Activated naive CD8-positive, alpha-beta T cell (primary cell): Measurements from ENCODE around the gene DACT1.
"Not testable (repeated sequence)": the region's sequence is repeated elsewhere in the genome, so short reads cannot be mapped to it uniquely, and the experiment has no call there.

Experiments
- H3K27ac Mint-ChIP-seq: one replicate; pipeline ENCODE4 v1.8.0; 2021; ENCODE audit warnings: mixed read lengths
- H3K27me3 Mint-ChIP-seq: one replicate; pipeline ENCODE4 v1.8.0; 2021; ENCODE audit warnings: mixed read lengths
- H3K36me3 Mint-ChIP-seq: one replicate; pipeline ENCODE4 v1.8.0; 2021; ENCODE audit warnings: mixed read lengths
- H3K4me1 Mint-ChIP-seq: one replicate; pipeline ENCODE4 v1.8.0; 2021; ENCODE audit warnings: low read depth, mixed read lengths
- H3K4me3 Mint-ChIP-seq: one replicate; pipeline ENCODE4 v1.8.0; 2021; ENCODE audit warnings: mild to moderate bottlenecking, mixed read lengths
- H3K9me3 Mint-ChIP-seq: one replicate; pipeline ENCODE4 v1.8.0; 2021; ENCODE audit warnings: low read depth, mixed read lengths

Gene DACT1, protein sequence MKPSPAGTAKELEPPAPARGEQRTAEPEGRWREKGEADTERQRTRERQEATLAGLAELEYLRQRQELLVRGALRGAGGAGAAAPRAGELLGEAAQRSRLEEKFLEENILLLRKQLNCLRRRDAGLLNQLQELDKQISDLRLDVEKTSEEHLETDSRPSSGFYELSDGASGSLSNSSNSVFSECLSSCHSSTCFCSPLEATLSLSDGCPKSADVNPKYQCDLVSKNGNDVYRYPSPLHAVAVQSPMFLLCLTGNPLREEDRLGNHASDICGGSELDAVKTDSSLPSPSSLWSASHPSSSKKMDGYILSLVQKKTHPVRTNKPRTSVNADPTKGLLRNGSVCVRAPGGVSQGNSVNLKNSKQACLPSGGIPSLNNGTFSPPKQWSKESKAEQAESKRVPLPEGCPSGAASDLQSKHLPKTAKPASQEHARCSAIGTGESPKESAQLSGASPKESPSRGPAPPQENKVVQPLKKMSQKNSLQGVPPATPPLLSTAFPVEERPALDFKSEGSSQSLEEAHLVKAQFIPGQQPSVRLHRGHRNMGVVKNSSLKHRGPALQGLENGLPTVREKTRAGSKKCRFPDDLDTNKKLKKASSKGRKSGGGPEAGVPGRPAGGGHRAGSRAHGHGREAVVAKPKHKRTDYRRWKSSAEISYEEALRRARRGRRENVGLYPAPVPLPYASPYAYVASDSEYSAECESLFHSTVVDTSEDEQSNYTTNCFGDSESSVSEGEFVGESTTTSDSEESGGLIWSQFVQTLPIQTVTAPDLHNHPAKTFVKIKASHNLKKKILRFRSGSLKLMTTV

GRCh38 chr14:58637391-58638230, at the start of gene DACT1:
Gene DACT1, plus strand, starts transcription at chr14:58637962. Its CDS starts 241 bp downstream, at chr14:58638203.
- Mint-ChIP-seq H3K4me3 (peak within 1 kb of the TSS; percentile 92), H3K9me3 (no peaks in the 10 kb centered on the region), H3K27ac (peak within 1 kb of the TSS; percentile 54), H3K27me3 (peaks cover 23% of the 10 kb centered on the region), H3K4me1 (peaks cover 27% of the 10 kb centered on the region), H3K36me3 (no peaks in the 10 kb centered on the region)

GRCh38 chr14:58588321-58588720, 49.4 kb upstream of the DACT1 start:
- H3K27ac Mint-ChIP-seq, H3K27me3 Mint-ChIP-seq, H3K4me1 Mint-ChIP-seq, H3K4me3 Mint-ChIP-seq, H3K9me3 Mint-ChIP-seq, H3K36me3 Mint-ChIP-seq: not testable (repeated sequence)

DNA sequence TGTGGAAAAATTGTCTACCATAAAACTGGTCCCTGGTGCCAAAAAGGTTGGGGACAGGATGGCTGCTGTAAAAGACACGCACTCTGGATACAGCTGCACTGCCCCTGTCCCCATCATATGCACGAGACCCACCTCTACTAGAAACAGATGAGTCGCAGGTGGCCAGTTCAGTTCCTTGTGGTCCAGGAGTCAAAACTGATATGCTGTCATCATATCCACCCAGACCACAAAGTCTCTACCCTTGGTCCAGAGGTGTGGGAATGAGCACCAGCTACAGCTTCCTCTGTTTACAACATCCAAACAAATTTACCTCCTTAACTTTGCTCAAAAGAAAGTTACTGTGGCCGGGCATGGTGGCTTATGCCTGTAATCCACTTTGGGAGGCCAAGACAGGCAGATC, 43.8 kb upstream of the DACT1 start:
- peaks cover 26% of the 10 kb centered on the region for H3K4me1 Mint-ChIP-seq
- H3K4me3 Mint-ChIP-seq = no peak overlapping the region
- H3K27ac Mint-ChIP-seq = no peak overlapping the region
- peaks cover 6% of the 10 kb centered on the region for H3K27me3 Mint-ChIP-seq
- H3K9me3 Mint-ChIP-seq = no peaks in the 10 kb centered on the region
- no peaks in the 10 kb centered on the region for H3K36me3 Mint-ChIP-seq

GRCh38 chr14:58597041-58597440, 40.7 kb upstream of the DACT1 start:
- Mint-ChIP-seq H3K36me3 (no peaks in the 10 kb centered on the region), H3K4me3 (no peak overlapping the region), H3K27me3 (peaks cover 13% of the 10 kb centered on the region), H3K4me1 (peaks cover 34% of the 10 kb centered on the region), H3K27ac (no peak overlapping the region), H3K9me3 (no peaks in the 10 kb centered on the region)

GRCh38 chr14:58598028-58598803, 39.5 kb upstream of the DACT1 start:
- Mint-ChIP-seq H3K9me3 (no peaks in the 10 kb centered on the region), H3K27ac (no peak overlapping the region), H3K4me3 (peak overlapping the region; percentile 63)

GRCh38 chr14:58598804-58599525, 38.8 kb upstream of the DACT1 start:
- no peaks in the 10 kb centered on the region for H3K36me3 Mint-ChIP-seq
- no peaks in the 10 kb centered on the region for H3K9me3 Mint-ChIP-seq
- H3K4me3 Mint-ChIP-seq = peak overlapping the region; percentile 63
- H3K27ac Mint-ChIP-seq = no peak overlapping the region
- peaks cover 34% of the 10 kb centered on the region for H3K4me1 Mint-ChIP-seq
- H3K27me3 Mint-ChIP-seq = peaks cover 14% of the 10 kb centered on the region

More at GRCh38 chr14:58598028-58598803, 39.5 kb upstream of the DACT1 start:
- no peaks in the 10 kb centered on the region for H3K36me3 Mint-ChIP-seq
- peaks cover 34% of the 10 kb centered on the region for H3K4me1 Mint-ChIP-seq
- H3K27me3 Mint-ChIP-seq = peaks cover 14% of the 10 kb centered on the region

DNA sequence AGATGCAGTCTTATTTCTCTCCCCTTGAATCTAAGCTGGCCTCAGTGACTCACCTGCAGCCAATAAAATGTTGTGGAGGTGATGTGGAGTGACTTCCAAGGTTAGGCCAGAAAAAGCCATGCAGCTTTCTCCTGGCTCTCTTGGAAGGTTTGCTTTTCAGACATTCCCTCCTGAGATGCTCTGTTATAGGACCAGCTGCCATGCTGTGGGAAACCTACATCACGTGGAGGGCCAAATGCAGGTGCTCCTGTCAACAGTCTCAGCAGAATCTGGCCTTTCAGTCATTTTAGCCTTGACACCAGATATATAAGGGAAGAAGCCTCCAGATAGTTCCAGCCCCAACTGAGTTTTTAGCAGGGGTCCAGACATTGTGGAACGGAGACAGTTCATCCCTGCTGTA, 38.1 kb upstream of the DACT1 start:
- Mint-ChIP-seq H3K4me3 (no peak overlapping the region), H3K36me3 (no peaks in the 10 kb centered on the region), H3K27ac (no peak overlapping the region), H3K4me1 (peaks cover 34% of the 10 kb centered on the region), H3K9me3 (no peaks in the 10 kb centered on the region), H3K27me3 (peaks cover 14% of the 10 kb centered on the region)

GRCh38 chr14:58605465-58605864, 32.3 kb upstream of the DACT1 start:
- Mint-ChIP-seq H3K27me3 (peaks cover 13% of the 10 kb centered on the region), H3K9me3 (no peaks in the 10 kb centered on the region)

DNA sequence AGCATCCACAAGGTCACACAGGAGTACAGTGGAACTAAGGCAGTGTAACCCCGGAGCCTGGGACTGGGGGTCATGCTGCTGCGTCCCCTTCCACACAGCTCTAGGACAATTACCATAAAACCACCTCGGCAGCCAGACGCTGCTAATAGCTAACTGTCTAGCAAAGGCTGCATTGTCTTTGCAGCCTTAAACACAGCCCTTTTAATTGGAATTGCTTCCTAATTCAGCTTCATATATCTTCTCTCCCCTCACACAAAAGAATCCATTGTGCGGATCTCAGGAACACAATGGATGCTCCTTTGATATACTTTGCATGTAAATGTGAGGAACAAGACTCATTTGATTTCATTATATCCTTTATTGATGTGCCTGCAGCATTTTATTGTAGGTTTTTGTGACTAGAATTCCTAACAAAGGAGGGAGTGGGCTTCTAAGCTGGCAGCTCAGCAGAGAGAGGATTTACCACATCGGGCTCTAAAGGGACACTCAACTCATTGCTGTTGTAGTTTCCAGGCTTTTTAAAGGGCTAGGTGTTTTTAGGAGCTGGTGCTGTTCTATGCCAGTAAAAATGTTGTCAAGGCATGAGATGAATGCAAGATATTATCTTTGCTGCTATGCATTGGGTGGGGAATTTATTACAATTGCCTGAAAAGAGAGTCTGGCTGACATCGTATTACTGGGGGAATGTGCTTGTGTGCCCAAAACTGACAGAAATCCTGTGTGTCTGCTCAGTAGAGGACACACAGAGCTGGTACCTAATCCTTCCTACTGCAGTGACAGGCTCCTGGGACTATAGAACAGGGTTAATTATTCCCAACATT, 30.4 kb upstream of the DACT1 start:
- H3K27ac Mint-ChIP-seq = no peak overlapping the region
- no peaks in the 10 kb centered on the region for H3K36me3 Mint-ChIP-seq
- H3K9me3 Mint-ChIP-seq = no peaks in the 10 kb centered on the region
- H3K4me3 Mint-ChIP-seq = no peak overlapping the region
- peaks cover 5% of the 10 kb centered on the region for H3K27me3 Mint-ChIP-seq
- H3K4me1 Mint-ChIP-seq = no peaks in the 10 kb centered on the region

More at GRCh38 chr14:58605465-58605864, 32.3 kb upstream of the DACT1 start:
- H3K4me1 Mint-ChIP-seq = no peaks in the 10 kb centered on the region
- no peak overlapping the region for H3K4me3 Mint-ChIP-seq
- no peaks in the 10 kb centered on the region for H3K36me3 Mint-ChIP-seq
- H3K27ac Mint-ChIP-seq = no peak overlapping the region

DNA sequence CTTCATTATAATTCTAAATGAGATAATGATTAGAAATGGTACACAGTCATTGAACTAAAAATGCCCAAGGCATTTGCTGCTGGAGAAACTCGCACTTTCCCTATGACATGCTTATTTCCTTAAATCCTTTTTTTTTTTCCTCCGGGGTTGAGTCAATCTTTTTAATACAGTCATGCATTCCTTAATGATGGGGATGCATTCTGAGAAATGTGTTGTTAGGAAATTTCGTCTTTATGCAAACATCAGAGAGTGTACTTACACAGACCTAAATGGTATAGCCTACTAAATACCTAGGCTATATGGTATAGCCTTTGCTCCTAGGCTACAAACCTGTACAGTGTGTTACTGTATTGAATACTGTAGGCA, 29.8 kb upstream of the DACT1 start:
- no peak overlapping the region for H3K4me3 Mint-ChIP-seq
- H3K27ac Mint-ChIP-seq = no peak overlapping the region
- no peaks in the 10 kb centered on the region for H3K36me3 Mint-ChIP-seq
- no peaks in the 10 kb centered on the region for H3K4me1 Mint-ChIP-seq
- H3K27me3 Mint-ChIP-seq = peaks cover 5% of the 10 kb centered on the region
- H3K9me3 Mint-ChIP-seq = no peaks in the 10 kb centered on the region

DNA sequence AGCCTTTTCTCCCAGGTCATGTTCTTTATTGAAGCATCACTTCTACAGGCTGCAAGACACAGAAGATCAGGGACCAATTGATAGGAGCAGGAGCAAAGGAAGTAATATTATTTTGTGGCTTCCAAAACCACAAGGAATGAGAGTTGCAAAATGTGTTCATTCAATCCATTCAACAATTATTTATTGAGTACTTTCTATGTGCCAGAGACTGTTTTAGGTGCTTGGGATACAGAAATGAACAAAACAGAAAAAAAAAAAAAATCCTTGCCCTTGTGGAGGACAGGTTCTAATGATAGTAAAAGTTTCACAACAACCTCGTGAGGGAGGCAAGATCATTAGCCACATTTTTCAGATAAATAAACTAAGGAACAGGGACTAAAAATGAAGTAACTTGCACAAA, 20.1 kb upstream of the DACT1 start:
- no peaks in the 10 kb centered on the region for H3K9me3 Mint-ChIP-seq
- H3K36me3 Mint-ChIP-seq = no peaks in the 10 kb centered on the region
- no peak overlapping the region for H3K4me3 Mint-ChIP-seq
- H3K27me3 Mint-ChIP-seq = no peaks in the 10 kb centered on the region
- no peak overlapping the region for H3K27ac Mint-ChIP-seq
- H3K4me1 Mint-ChIP-seq = no peaks in the 10 kb centered on the region

DNA sequence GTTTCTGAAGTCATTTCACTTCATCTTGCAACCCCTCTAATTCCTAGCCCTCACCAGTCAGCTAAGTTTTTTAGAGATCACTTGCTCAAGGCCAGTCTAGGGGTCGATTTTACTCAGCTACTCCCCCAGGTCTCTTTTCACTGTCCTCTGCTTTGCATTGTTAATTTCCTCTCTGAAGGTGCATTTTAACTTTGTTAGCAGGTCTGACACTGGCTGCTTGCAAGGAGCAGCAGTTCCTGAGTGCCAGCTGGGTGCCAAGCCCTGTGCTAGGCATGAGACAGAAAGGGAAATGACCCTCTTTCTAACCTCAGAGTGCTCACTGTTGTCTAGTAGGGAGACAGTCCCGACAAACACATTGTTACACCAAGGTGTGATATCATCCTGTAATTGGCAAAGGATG, 17.8 kb upstream of the DACT1 start:
- H3K27ac Mint-ChIP-seq = no peak overlapping the region
- H3K9me3 Mint-ChIP-seq = no peaks in the 10 kb centered on the region
- no peaks in the 10 kb centered on the region for H3K36me3 Mint-ChIP-seq
- H3K4me1 Mint-ChIP-seq = no peaks in the 10 kb centered on the region
- H3K4me3 Mint-ChIP-seq = no peak overlapping the region
- no peaks in the 10 kb centered on the region for H3K27me3 Mint-ChIP-seq

DNA sequence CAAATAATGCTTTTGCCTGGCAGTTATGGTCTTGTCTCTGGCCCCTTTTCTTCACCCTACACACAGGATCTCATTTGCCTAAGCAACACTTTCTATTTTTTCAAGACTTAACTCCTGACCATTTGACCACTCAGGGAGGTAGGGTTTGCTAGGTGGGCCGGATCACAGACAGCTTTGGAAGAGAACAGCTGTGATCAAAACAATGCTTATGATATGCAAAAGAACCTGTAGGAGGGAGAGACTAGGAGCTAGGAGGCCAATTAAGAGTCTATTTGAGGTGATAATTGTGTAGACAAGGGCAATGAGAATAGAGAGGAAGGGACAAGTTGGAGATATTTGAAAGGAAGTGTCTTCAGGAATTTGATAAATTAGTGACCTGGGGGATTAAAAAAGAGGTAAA, 12.3 kb upstream of the DACT1 start:
- Mint-ChIP-seq H3K4me3 (no peak overlapping the region), H3K27me3 (peaks cover 1% of the 10 kb centered on the region), H3K36me3 (no peaks in the 10 kb centered on the region)

More for the DNA sequence above, 12.3 kb upstream of the DACT1 start:
- Mint-ChIP-seq H3K9me3 (no peaks in the 10 kb centered on the region), H3K4me1 (peaks cover 2% of the 10 kb centered on the region), H3K27ac (no peak overlapping the region)
